Activated B cell treated with CpG ODN at 0.5 μM for 24 hours (primary cell): ENCODE data around the gene DHH. TPM values are rescaled to one million over a fixed set of nuclear protein-coding genes. Genes with fewer than 3 reads are reported as not detected.

ENCODE experiments used
- ATAC-seq: fragments of 200-7000 bp; cut with Tn5 transposase; one replicate; pipeline ENCODE4 v1.10.0; 2021; ENCODE audit warnings: low read depth, mild to moderate bottlenecking, moderate library complexity
- CTCF ChIA-PET: fragments of 350-600 bp; sonication (Branson Sonifier 250); formaldehyde crosslinking; loops from one replicate; lab custom pipeline; 2021; ENCODE audit warnings: antibody characterized with exemption; lab: Charles Lee
- POLR2A ChIA-PET: fragments of 350-600 bp; sonication (Branson Sonifier 250); formaldehyde crosslinking; loops from one replicate; lab custom pipeline; 2021; ENCODE audit warnings: antibody characterized with exemption; lab: Charles Lee
- DNase-seq: peaks from one replicate; pipeline ENCODE4 v3.0.0; 2022
- H3K27ac Mint-ChIP-seq: one replicate; pipeline ENCODE4 v1.8.0; 2020; ENCODE audit warnings: mixed read lengths
- H3K27me3 Mint-ChIP-seq: one replicate; pipeline ENCODE4 v1.8.0; 2021; ENCODE audit warnings: mixed read lengths
- H3K36me3 Mint-ChIP-seq: one replicate; pipeline ENCODE4 v1.8.0; 2021; ENCODE audit warnings: low read depth, mixed read lengths
- H3K4me1 Mint-ChIP-seq: one replicate; pipeline ENCODE4 v1.8.0; 2021; ENCODE audit warnings: mixed read lengths
- H3K4me3 Mint-ChIP-seq: one replicate; pipeline ENCODE4 v1.8.0; 2020; ENCODE audit warnings: mild to moderate bottlenecking, mixed read lengths
- H3K9me3 Mint-ChIP-seq: one replicate; pipeline ENCODE4 v1.8.0; 2020; ENCODE audit warnings: mixed read lengths
- CTCF ChIP-seq: fragments of 200-600 bp; IDR thresholded peaks from one replicate; pipeline ENCODE4 v1.8.0; 2022; ENCODE audit warnings: antibody characterized with exemption, mild to moderate bottlenecking
- intact Hi-C: fragments of 100-400 bp; cut with micrococcal nuclease; formaldehyde crosslinking; loops from one replicate; pipeline ENCODE4 v1.15.1; 2024
- total RNA-seq: library from RNA; stranded (reverse); gene quantifications from 2 replicates; pipeline ENCODE4 v1.2.3, GENCODE V29; 2022

Gene DHH
- total RNA-seq, 1 donor from 2014 or later, result 0.09 TPM

- ChIA-PET CTCF (interaction anchor here (0.9 to 3.7 kb wide), 12 partner anchors 9 to 192 kb away, joined by 3 to 23 read pairs (median 4); partner anchors contain the start of gene RHEBL1), POLR2A (no interaction called here)
- Mint-ChIP-seq H3K9me3 (no peaks in the 10 kb centered on the region), H3K27ac (no peak overlapping the region), H3K27me3 (no peaks in the 10 kb centered on the region), H3K4me3 (no peak overlapping the region), H3K36me3 (peaks cover 95% of the 10 kb centered on the region), H3K4me1 (no peaks in the 10 kb centered on the region)
- intact Hi-C loops, result loop anchor here (1.0 to 2.0 kb wide), 2 partner anchors 46 to 190 kb away; no protein-coding TSS in a partner anchor
- ATAC-seq (no peak), DNase-seq (no peak)
- no peak for TF ChIP-seq CTCF
These were observed 51.4 kb downstream of the DHH start for GRCh38 chr12:49043241-49043640.

GRCh38 chr12:49041881-49042484, 52.6 kb downstream of the DHH start:
- Mint-ChIP-seq H3K27ac (no peak overlapping the region), H3K27me3 (no peaks in the 10 kb centered on the region), H3K4me1 (no peaks in the 10 kb centered on the region), H3K36me3 (peaks cover 96% of the 10 kb centered on the region), H3K9me3 (no peaks in the 10 kb centered on the region), H3K4me3 (no peak overlapping the region)
- DNase-seq, result no peak
- CTCF ChIA-PET, result interaction anchor here (1.0 kb wide), 1 partner anchor 45 kb away, joined by 5 read pairs; no protein-coding TSS in a partner anchor
- TF ChIP-seq CTCF, result no peak
- POLR2A ChIA-PET, result no interaction called here
- intact Hi-C loops, result loop anchor here (2.0 kb wide), 1 partner anchor 45 kb away; no protein-coding TSS in a partner anchor
- ATAC-seq, result no peak

- no peak overlapping the region for H3K27ac Mint-ChIP-seq
- H3K9me3 Mint-ChIP-seq, result no peaks in the 10 kb centered on the region
- DNase-seq (no peak), ATAC-seq (no peak)
- peaks cover 93% of the 10 kb centered on the region for H3K36me3 Mint-ChIP-seq
- intact Hi-C loops, result no loop called here
- H3K27me3 Mint-ChIP-seq, result no peaks in the 10 kb centered on the region
- TF ChIP-seq CTCF, result no peak
- H3K4me3 Mint-ChIP-seq, result no peak overlapping the region
- ChIA-PET POLR2A (no interaction called here), CTCF (interaction anchor here (1.0 kb wide), 1 partner anchor 44 kb away, joined by 5 read pairs; no protein-coding TSS in a partner anchor)
- H3K4me1 Mint-ChIP-seq, result no peaks in the 10 kb centered on the region
These were observed 53.3 kb downstream of the DHH start for GRCh38 chr12:49041036-49041880.

- Mint-ChIP-seq H3K27me3 (no peaks in the 10 kb centered on the region), H3K4me3 (no peak overlapping the region), H3K4me1 (no peaks in the 10 kb centered on the region), H3K9me3 (no peaks in the 10 kb centered on the region), H3K36me3 (peaks cover 92% of the 10 kb centered on the region), H3K27ac (no peak overlapping the region)
- POLR2A ChIA-PET, result no interaction called here
- DNase-seq, result no peak
- no peak for ATAC-seq
- no peak for TF ChIP-seq CTCF
- intact Hi-C loops, result no loop called here
- CTCF ChIA-PET, result no interaction called here
These were observed 54.2 kb downstream of the DHH start for GRCh38 chr12:49040364-49040855.
